HCT116 (cell line): ENCODE data around the gene MAN2B2. TPM values are rescaled to one million over a fixed set of nuclear protein-coding genes. Genes with fewer than 3 reads are reported as not detected.
A peak's percentile ranks its signal among the peaks of the same experiment; 100 is the strongest.

Experiments
- ATAC-seq: fragments of 200-7000 bp; cut with Tn5 transposase; 2 replicates; pipeline ENCODE4 v1.9.1; 2020; ENCODE audit warnings: mild to moderate bottlenecking, moderate library complexity
- BruUV-seq: library from RNA; stranded (reverse); fragments of 400-500 nt; replicated peaks from 2 replicates; lab custom pipeline; 2021; lab: Mats Ljungman, UMichigan
- CTCF ChIA-PET: fragments of 300-600 bp; sonication (Branson Sonifier 250); formaldehyde crosslinking; loops from one replicate; lab custom pipeline; 2021; ENCODE audit warnings: antibody characterized with exemption; lab: Charles Lee
- POLR2A ChIA-PET: fragments of 300-600, 350-600 bp; sonication (Branson Sonifier 250); formaldehyde crosslinking; loops from one replicate; lab custom pipeline; 2021; ENCODE audit warnings: antibody characterized with exemption; lab: Charles Lee
- RAD21 ChIA-PET, 2 experiments: fragments of 300-600 bp; sonication (Branson Sonifier 250); formaldehyde crosslinking; loops; one replicate each; lab custom pipeline; 2023; ENCODE audit warnings: low total read pairs in 2 of 2; ENCODE audit not compliant: uncharacterized antibody in 2 of 2, unreplicated experiment in 2 of 2, low non-redundant PET in 1 of 2; lab: Charles Lee
- DNase-seq: peaks from one replicate; pipeline ENCODE4 v3.0.0-alpha.2; 2010; ENCODE audit warnings: low read depth, low spot score
- H2AFZ ChIP-seq: fragments of 200-600 bp; shearing (Covaris generic), sonication (generic); 2 replicates; pipeline ENCODE4 v1.6.1; 2017; ENCODE audit warnings: low read depth, mixed run types, mixed read lengths, antibody characterized with exemption, low read length; ENCODE audit not compliant: poor library complexity, severe bottlenecking
- H3K27ac ChIP-seq: 2 replicates; pipeline ENCODE4 v1.5.1; 2012; ENCODE audit warnings: low read depth, low read length
- H3K27me3 ChIP-seq: fragments of 200-600 bp; sonication (generic); 2 replicates; pipeline ENCODE4 v1.6.1; 2016; ENCODE audit warnings: mixed run types, low read length, mixed read lengths; ENCODE audit not compliant: insufficient read depth
- H3K36me3 ChIP-seq, 2 experiments: fragments of 200-500 bp in 1 of 2; fragments of 200-600 bp in 1 of 2; sonication (Bioruptor generic) in 1 of 2; sonication (generic) in 1 of 2; 2 replicates each; pipeline versions ENCODE4 v1.5.1 to v1.6.1; 2014 to 2016; ENCODE audit warnings: low read length in 2 of 2, inconsistent platforms in 1 of 2, mixed read lengths in 1 of 2, mixed run types in 1 of 2; ENCODE audit not compliant: insufficient read depth in 2 of 2, control insufficient read depth in 1 of 2
- H3K4me1 ChIP-seq, 2 experiments: fragments of 200-600 bp in 1 of 2; sonication (generic) in 1 of 2; 2 replicates each; pipeline versions ENCODE4 v1.5.1 to v1.6.1; 2012 to 2017; ENCODE audit warnings: low read length in 2 of 2, inconsistent platforms in 1 of 2, mild to moderate bottlenecking in 1 of 2, mixed read lengths in 1 of 2, mixed run types in 1 of 2, moderate library complexity in 1 of 2; ENCODE audit not compliant: insufficient read depth in 2 of 2, control insufficient read depth in 1 of 2
- H3K4me2 ChIP-seq: fragments of 200-600 bp; sonication (generic); 2 replicates; pipeline ENCODE4 v1.6.1; 2017; ENCODE audit warnings: mixed run types, low read length, mixed read lengths
- H3K4me3 ChIP-seq, 2 experiments: fragments of 200-600 bp in 1 of 2; sonication (generic) in 1 of 2; replicated peaks in 1 of 2; 2 replicates each; pipeline ENCODE4 v1.5.1; 2011 to 2016; ENCODE audit warnings: low read length in 2 of 2, control low read depth in 1 of 2, low read depth in 1 of 2, mild to moderate bottlenecking in 1 of 2, mixed read lengths in 1 of 2, mixed run types in 1 of 2
- H3K79me2 ChIP-seq: fragments of 200-600 bp; sonication (generic); 2 replicates; pipeline ENCODE4 v1.6.1; 2017; ENCODE audit warnings: mild to moderate bottlenecking, mixed run types, low read length, moderate library complexity, mixed read lengths; ENCODE audit not compliant: insufficient read depth
- H3K9ac ChIP-seq: fragments of 200-600 bp; sonication (generic); 2 replicates; pipeline ENCODE4 v1.6.1; 2016; ENCODE audit warnings: low read length, mixed read lengths
- H3K9me2 ChIP-seq: fragments of 200-600 bp; sonication (generic), shearing (Covaris generic); 2 replicates; pipeline ENCODE4 v1.6.1; 2017; ENCODE audit warnings: mixed run types, mild to moderate bottlenecking, moderate library complexity; ENCODE audit not compliant: insufficient read depth
- H3K9me3 ChIP-seq, 2 experiments: fragments of 200-500 bp in 1 of 2; fragments of 200-600 bp in 1 of 2; sonication (Bioruptor generic) in 1 of 2; sonication (generic) in 1 of 2; 2 replicates each; pipeline ENCODE4 v1.6.1; 2014 to 2017; ENCODE audit warnings: low read length in 2 of 2, mixed read lengths in 2 of 2, inconsistent platforms in 1 of 2, low read depth in 1 of 2, mild to moderate bottlenecking in 1 of 2, mixed run types in 1 of 2, moderate library complexity in 1 of 2; ENCODE audit not compliant: control insufficient read depth in 1 of 2, insufficient read depth in 1 of 2
- H4K20me1 ChIP-seq: fragments of 200-600 bp; sonication (generic), shearing (Covaris generic); 2 replicates; pipeline ENCODE4 v1.6.1; 2017; ENCODE audit warnings: mixed run types, mild to moderate bottlenecking, moderate library complexity; ENCODE audit not compliant: insufficient read depth
- ATF3 ChIP-seq: IDR thresholded peaks from 2 replicates; pipeline ENCODE4 v1.6.1; 2012
- CBX3 ChIP-seq: IDR thresholded peaks from 2 replicates; pipeline ENCODE4 v1.6.1; 2012; ENCODE audit warnings: low read depth
- CEBPB ChIP-seq: IDR thresholded peaks from 2 replicates; pipeline ENCODE4 v1.6.1; 2012; ENCODE audit warnings: low read depth
- ELF1 ChIP-seq: IDR thresholded peaks from 2 replicates; pipeline ENCODE4 v1.6.1; 2012; ENCODE audit warnings: low read depth, borderline replicate concordance
- EZH2phosphoT487 ChIP-seq: fragments of 200-600 bp; IDR thresholded peaks from 2 replicates; pipeline ENCODE4 v1.6.1; 2018; ENCODE audit warnings: antibody characterized with exemption, borderline replicate concordance
- FOSL1 ChIP-seq: IDR thresholded peaks from 2 replicates; pipeline ENCODE4 v1.6.1; 2012; ENCODE audit warnings: low read depth
- JUND ChIP-seq: IDR thresholded peaks from 2 replicates; pipeline ENCODE4 v1.6.1; 2012
- MAX ChIP-seq: IDR thresholded peaks from 2 replicates; pipeline ENCODE4 v1.6.1; 2012
- POLR2A ChIP-seq: IDR thresholded peaks from 2 replicates; pipeline ENCODE4 v1.7.0; 2011; ENCODE audit warnings: borderline replicate concordance; ENCODE audit not compliant: insufficient read depth, insufficient read length; ENCODE audit errors: extremely low read depth
- REST ChIP-seq: IDR thresholded peaks from 2 replicates; pipeline ENCODE4 v1.6.1; 2012; ENCODE audit warnings: low read depth
- SIN3A ChIP-seq: IDR thresholded peaks from 2 replicates; pipeline ENCODE4 v1.6.1; 2012; ENCODE audit warnings: low read depth
- SP1 ChIP-seq: IDR thresholded peaks from 2 replicates; pipeline ENCODE4 v1.6.1; 2012; ENCODE audit warnings: low read depth
- SRF ChIP-seq: IDR thresholded peaks from 2 replicates; pipeline ENCODE4 v1.6.1; 2012; ENCODE audit warnings: low read depth
- TCF7L2 ChIP-seq: IDR thresholded peaks from 2 replicates; pipeline ENCODE4 v1.7.0; 2011; ENCODE audit warnings: borderline replicate concordance, inconsistent platforms; ENCODE audit not compliant: insufficient read depth, insufficient read length; ENCODE audit errors: extremely low read depth
- YY1 ChIP-seq: IDR thresholded peaks from 2 replicates; pipeline ENCODE4 v1.6.1; 2011; ENCODE audit warnings: low read length, low read depth, moderate library complexity, mild to moderate bottlenecking; ENCODE audit not compliant: insufficient replicate concordance; ENCODE audit errors: extremely low read depth
- ZFX ChIP-seq: fragments of 450-650 bp; IDR thresholded peaks from 2 replicates; pipeline ENCODE4 v1.6.1; 2017
- ZNF274 ChIP-seq: fragments of 200-500 bp; sonication (Bioruptor generic); IDR thresholded peaks from 2 replicates; pipeline ENCODE4 v1.6.1; 2014; ENCODE audit warnings: mild to moderate bottlenecking, low read depth, low read length, inconsistent platforms
- intact Hi-C: fragments of 100-400 bp; cut with micrococcal nuclease; formaldehyde crosslinking; loops from 2 replicates; pipeline ENCODE4 v1.10.0; 2022
- total RNA-seq: library from RNA; stranded (reverse); gene quantifications from one replicate; pipeline ENCODE4 v1.2.1, GENCODE V29; 2021; ENCODE audit not compliant: unreplicated experiment

Gene MAN2B2
- total RNA-seq, 1 experiment from 2014 or later: 18.0 TPM

- no peaks in the 10 kb centered on the region for H4K20me1 ChIP-seq
- H3K27me3 ChIP-seq: peaks cover 8% of the 10 kb centered on the region; the same call in 1 of the 2 replicates
- H2AFZ ChIP-seq: peak overlapping the region; percentile 91
- no peaks in the 10 kb centered on the region for H3K9me2 ChIP-seq
- ATAC-seq: peak; percentile 84
- peak; percentile 33 for DNase-seq
- peaks cover 0 to 19% of the 10 kb centered on the region in 2 experiments; a peak in 2 of 4 replicates for H3K4me1 ChIP-seq
- ChIA-PET RAD21 (no interaction called here), POLR2A (no interaction called here), CTCF (no interaction called here)
- BruUV-seq: no TSS peak
- H3K36me3 ChIP-seq: no peaks in the 10 kb centered on the region
- TF ChIP-seq YY1 (peak; percentile 82), TCF7L2 (no peak), MAX (peak; percentile 71)
- no peak overlapping the region for H3K9ac ChIP-seq
- intact Hi-C loops: loop anchor here (10.0 kb wide), 1 partner anchor 136 kb away; no protein-coding TSS in a partner anchor
- H3K4me3 ChIP-seq: no peak overlapping the region
- no peaks in the 10 kb centered on the region for H3K79me2 ChIP-seq
- no peaks in the 10 kb centered on the region for H3K9me3 ChIP-seq
- H3K27ac ChIP-seq: no peak overlapping the region
- H3K4me2 ChIP-seq: peak overlapping the region; percentile 41
These were observed 34.1 kb upstream of the MAN2B2 start for GRCh38 chr4:6540879-6541278.

- CTCF ChIA-PET: interaction anchor here (1.3 kb wide), 1 partner anchor 210 kb away, joined by 3 read pairs; no protein-coding TSS in a partner anchor
- no peak for TF ChIP-seq FOSL1
- no peak for TF ChIP-seq ZNF274
- no peak for TF ChIP-seq SIN3A
- no peak for TF ChIP-seq POLR2A
- no peak for TF ChIP-seq SP1
- TF ChIP-seq TCF7L2: no peak
- no peak for TF ChIP-seq SRF
- no peak for TF ChIP-seq ATF3
- no peak for TF ChIP-seq ELF1
- TF ChIP-seq MAX: no peak
- TF ChIP-seq CEBPB: no peak
- no peak for TF ChIP-seq CBX3
- TF ChIP-seq YY1: no peak
- no peak for TF ChIP-seq JUND
- no peak for TF ChIP-seq REST
- no peak for TF ChIP-seq ZFX
- no peak for TF ChIP-seq EZH2phosphoT487
- TF ChIP-seq, all 23 proteins: peak for 0
- ATAC-seq (no peak), DNase-seq (no peak)
- H3K4me3 ChIP-seq: no peak overlapping the region
- no peaks in the 10 kb centered on the region for H3K36me3 ChIP-seq
- no peak overlapping the region for H3K27ac ChIP-seq
- peaks cover 0 to 19% of the 10 kb centered on the region in 2 experiments; a peak in 2 of 4 replicates for H3K4me1 ChIP-seq
- no peak overlapping the region for H3K9ac ChIP-seq
- no peaks in the 10 kb centered on the region for H3K79me2 ChIP-seq
- H3K9me2 ChIP-seq: no peaks in the 10 kb centered on the region
- no peaks in the 10 kb centered on the region for H4K20me1 ChIP-seq
- ChIA-PET RAD21 (no interaction called here), POLR2A (no interaction called here)
- intact Hi-C loops: loop anchor here (10.0 kb wide), 1 partner anchor 137 kb away; no protein-coding TSS in a partner anchor
- H3K9me3 ChIP-seq: no peaks in the 10 kb centered on the region
- BruUV-seq: no TSS peak
- H3K27me3 ChIP-seq: peaks cover 8% of the 10 kb centered on the region; the same call in 1 of the 2 replicates
- H3K4me2 ChIP-seq: no peak overlapping the region
- no peak overlapping the region for H2AFZ ChIP-seq
These were observed 33.2 kb upstream of the MAN2B2 start for GRCh38 chr4:6541789-6542188.
